ENCODE measurements around the gene PIK3R5.

DNA sequence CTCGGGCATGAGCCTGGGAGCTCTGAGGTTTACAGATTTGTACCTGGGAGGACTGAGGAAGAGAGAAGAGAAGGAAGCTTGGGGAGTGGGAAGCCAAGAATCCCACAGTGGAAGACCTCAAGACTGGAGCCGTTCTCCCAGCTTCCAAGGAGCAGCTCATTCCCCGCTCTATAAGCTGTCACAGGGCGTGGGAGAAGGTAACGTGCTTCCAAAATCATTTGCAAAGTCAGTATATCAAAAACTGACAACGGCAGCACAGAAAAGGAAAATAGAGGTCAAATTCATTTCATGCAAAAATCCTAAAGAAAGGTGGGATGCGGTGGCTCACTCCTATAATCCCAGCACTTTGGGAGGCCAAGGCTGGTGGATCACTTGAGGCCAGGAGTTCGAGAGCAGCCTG, 7.8 kb downstream of the PIK3R5 start:
- TF ChIP-seq, protein P1, sequence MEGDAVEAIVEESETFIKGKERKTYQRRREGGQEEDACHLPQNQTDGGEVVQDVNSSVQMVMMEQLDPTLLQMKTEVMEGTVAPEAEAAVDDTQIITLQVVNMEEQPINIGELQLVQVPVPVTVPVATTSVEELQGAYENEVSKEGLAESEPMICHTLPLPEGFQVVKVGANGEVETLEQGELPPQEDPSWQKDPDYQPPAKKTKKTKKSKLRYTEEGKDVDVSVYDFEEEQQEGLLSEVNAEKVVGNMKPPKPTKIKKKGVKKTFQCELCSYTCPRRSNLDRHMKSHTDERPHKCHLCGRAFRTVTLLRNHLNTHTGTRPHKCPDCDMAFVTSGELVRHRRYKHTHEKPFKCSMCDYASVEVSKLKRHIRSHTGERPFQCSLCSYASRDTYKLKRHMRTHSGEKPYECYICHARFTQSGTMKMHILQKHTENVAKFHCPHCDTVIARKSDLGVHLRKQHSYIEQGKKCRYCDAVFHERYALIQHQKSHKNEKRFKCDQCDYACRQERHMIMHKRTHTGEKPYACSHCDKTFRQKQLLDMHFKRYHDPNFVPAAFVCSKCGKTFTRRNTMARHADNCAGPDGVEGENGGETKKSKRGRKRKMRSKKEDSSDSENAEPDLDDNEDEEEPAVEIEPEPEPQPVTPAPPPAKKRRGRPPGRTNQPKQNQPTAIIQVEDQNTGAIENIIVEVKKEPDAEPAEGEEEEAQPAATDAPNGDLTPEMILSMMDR (conservative IDR thresholded peaks at IDR 0.05; ENCODE audit: low read depth, low read length) = no peak
- TF ChIP-seq EZH2 (IDR thresholded peaks at IDR 0.05; ENCODE audit: borderline replicate concordance, low read depth, low read length, poor library complexity, severe bottlenecking) = no peak

All from A673 (cell line).